Measurements from ENCODE around the gene PEX5L. TPM values are rescaled to one million over a fixed set of nuclear protein-coding genes. Genes with fewer than 3 reads are reported as not detected.

The PEX5L gene
- total RNA-seq, 4 donors from 2014 or later: 7.9 TPM; not detected in 3

GRCh38 chr3:179973931-179974361 is 62.8 kb downstream of the PEX5L start:
- 34 to 35% methylated on average over 3 to 4 of the region's 4 CpGs for WGBS, 2 donors (ENCODE audit: low coverage in 1 of 2)
- no peak for TF ChIP-seq EP300 (IDR thresholded peaks at IDR 0.05)
- TF ChIP-seq POLR2AphosphoS5 (IDR thresholded peaks at IDR 0.05): no peak
- TF ChIP-seq POLR2A (IDR thresholded peaks at IDR 0.05): no peak
- no peak for TF ChIP-seq CTCF (IDR thresholded peaks at IDR 0.05)
- Histone ChIP-seq H3K36me3 (no peaks in the 10 kb centered on the region), H3K9me3 (no peaks in the 10 kb centered on the region), H3K4me3 (no peak overlapping the region), H3K4me1 (no peaks in the 10 kb centered on the region), H3K27me3 (peaks cover 13% of the 10 kb centered on the region), H3K27ac (no peak overlapping the region)
- ATAC-seq: no peak

GRCh38 chr3:179972881-179973423 is 63.8 kb downstream of the PEX5L start:
- no peak for ATAC-seq
- Histone ChIP-seq H3K4me1 (no peaks in the 10 kb centered on the region), H3K4me3 (no peak overlapping the region), H3K27ac (no peak overlapping the region), H3K9me3 (no peaks in the 10 kb centered on the region), H3K36me3 (no peaks in the 10 kb centered on the region), H3K27me3 (peaks cover 13% of the 10 kb centered on the region)
- TF ChIP-seq POLR2AphosphoS5 (IDR thresholded peaks at IDR 0.05) (no peak), EP300 (IDR thresholded peaks at IDR 0.05) (no peak), CTCF (IDR thresholded peaks at IDR 0.05) (no peak), POLR2A (IDR thresholded peaks at IDR 0.05) (no peak)
- WGBS, 2 donors (ENCODE audit: low coverage in 1 of 2): 83 to 93% methylated on average over 2 of the region's 2 CpGs

- no peak for ATAC-seq
- Histone ChIP-seq H3K27me3 (peaks cover 13% of the 10 kb centered on the region), H3K27ac (no peak overlapping the region), H3K4me1 (no peaks in the 10 kb centered on the region), H3K9me3 (no peaks in the 10 kb centered on the region), H3K36me3 (no peaks in the 10 kb centered on the region), H3K4me3 (no peak overlapping the region)
- no peak for TF ChIP-seq POLR2AphosphoS5 (IDR thresholded peaks at IDR 0.05)
- TF ChIP-seq EP300 (IDR thresholded peaks at IDR 0.05): no peak
- no peak for TF ChIP-seq POLR2A (IDR thresholded peaks at IDR 0.05)
- TF ChIP-seq CTCF (IDR thresholded peaks at IDR 0.05): no peak
- 68 to 72% methylated on average over 3 of the region's 3 CpGs for WGBS, 2 donors (ENCODE audit: low coverage in 1 of 2)
Measured at GRCh38 chr3:179971280-179971679, 65.5 kb downstream of the PEX5L start.

GRCh38 chr3:179970746-179971145 is 66.0 kb downstream of the PEX5L start:
- WGBS, 2 donors (ENCODE audit: low coverage in 1 of 2): 80 to 88% methylated on average over 1 to 2 of the region's 2 CpGs
- H3K9me3 ChIP-seq: no peaks in the 10 kb centered on the region
- no peak for TF ChIP-seq CTCF (IDR thresholded peaks at IDR 0.05)
- TF ChIP-seq EP300 (IDR thresholded peaks at IDR 0.05): no peak
- no peak for TF ChIP-seq POLR2AphosphoS5 (IDR thresholded peaks at IDR 0.05)
- TF ChIP-seq POLR2A (IDR thresholded peaks at IDR 0.05): no peak
- H3K27ac ChIP-seq: no peak overlapping the region
- no peak overlapping the region for H3K4me3 ChIP-seq
- no peak for ATAC-seq
- no peaks in the 10 kb centered on the region for H3K4me1 ChIP-seq
- H3K27me3 ChIP-seq: peaks cover 13% of the 10 kb centered on the region
- H3K36me3 ChIP-seq: no peaks in the 10 kb centered on the region

GRCh38 chr3:179969525-179969924 is 67.2 kb downstream of the PEX5L start:
- H3K9me3 ChIP-seq: no peaks in the 10 kb centered on the region
- no peaks in the 10 kb centered on the region for H3K36me3 ChIP-seq
- H3K4me3 ChIP-seq: no peak overlapping the region
- H3K27ac ChIP-seq: no peak overlapping the region
- WGBS, 2 donors (ENCODE audit: low coverage in 1 of 2): 45 to 48% methylated on average over 2 of the region's 2 CpGs
- ATAC-seq: no peak
- TF ChIP-seq POLR2A (IDR thresholded peaks at IDR 0.05): no peak
- TF ChIP-seq POLR2AphosphoS5 (IDR thresholded peaks at IDR 0.05): peak; percentile 38
- TF ChIP-seq EP300 (IDR thresholded peaks at IDR 0.05): no peak
- TF ChIP-seq CTCF (IDR thresholded peaks at IDR 0.05): no peak
- peaks cover 11% of the 10 kb centered on the region for H3K27me3 ChIP-seq
- no peaks in the 10 kb centered on the region for H3K4me1 ChIP-seq

Data from gastroesophageal sphincter (tissue), 4 donors.